Lower leg skin (tissue), 4 donors: ENCODE measurements around the gene FJX1. TPM values are rescaled to one million over a fixed set of nuclear protein-coding genes. Genes with fewer than 3 reads are reported as not detected.

Experiments used
- DNase-seq, 2 donors: peaks; one replicate each; pipeline ENCODE4 v3.0.0-alpha.2; 2019; ENCODE audit warnings: low spot score in 2 of 2
- H3K4me3 ChIP-seq: fragments of 200-600 bp; sonication (generic); 2 replicates; pipeline ENCODE4 v1.5.1; 2017; ENCODE audit warnings: mild to moderate bottlenecking, low read depth; ENCODE audit not compliant: poor library complexity, severe bottlenecking
- POLR2A ChIP-seq, 2 donors: fragments of 450-650 bp; IDR thresholded peaks; one replicate each; pipeline ENCODE4 v1.6.1; 2016 to 2017; ENCODE audit warnings: antibody characterized with exemption in 2 of 2, mild to moderate bottlenecking in 1 of 2, moderate library complexity in 1 of 2
- WGBS, 2 donors: methylation state at CpG; one replicate each; pipeline ENCODE4 v1.1.5; 2018; 5-methylcytosine and 5-hydroxymethylcytosine counted together
- intact Hi-C: fragments of 100-400 bp; cut with DNase I; formaldehyde crosslinking; loops from one replicate; pipeline ENCODE4 v1.15.0; 2023; ENCODE audit warnings: low total_unique reads
- total RNA-seq, 4 donors: library from RNA; depleted of rRNA; stranded (reverse); fragments of >200 nt; gene quantifications; one replicate each; pipeline ENCODE4 v1.1.0, GENCODE V29; 2016
- TF ChIP-seq, protein P1 (sequence below), 3 donors: fragments of 450-650 bp; IDR thresholded peaks; one replicate each; pipeline ENCODE4 v1.5.1; 2016; ENCODE audit warnings: antibody characterized with exemption in 3 of 3, mild to moderate bottlenecking in 3 of 3, moderate library complexity in 2 of 3

FJX1 gene
- total RNA-seq, 4 donors from 2014 or later, result 21.2 to 24.1 (median 22.5) TPM

GRCh38 chr11:35639591-35640179 lies 21.4 kb downstream of the FJX1 start:
- intact Hi-C loops, result no loop called here
- 64 to 66% methylated on average over 9 of the region's 9 CpGs for WGBS, 2 donors
- no peak for DNase-seq
- TF ChIP-seq POLR2A (IDR thresholded peaks at IDR 0.05), result no peak
- TF ChIP-seq, protein P1, sequence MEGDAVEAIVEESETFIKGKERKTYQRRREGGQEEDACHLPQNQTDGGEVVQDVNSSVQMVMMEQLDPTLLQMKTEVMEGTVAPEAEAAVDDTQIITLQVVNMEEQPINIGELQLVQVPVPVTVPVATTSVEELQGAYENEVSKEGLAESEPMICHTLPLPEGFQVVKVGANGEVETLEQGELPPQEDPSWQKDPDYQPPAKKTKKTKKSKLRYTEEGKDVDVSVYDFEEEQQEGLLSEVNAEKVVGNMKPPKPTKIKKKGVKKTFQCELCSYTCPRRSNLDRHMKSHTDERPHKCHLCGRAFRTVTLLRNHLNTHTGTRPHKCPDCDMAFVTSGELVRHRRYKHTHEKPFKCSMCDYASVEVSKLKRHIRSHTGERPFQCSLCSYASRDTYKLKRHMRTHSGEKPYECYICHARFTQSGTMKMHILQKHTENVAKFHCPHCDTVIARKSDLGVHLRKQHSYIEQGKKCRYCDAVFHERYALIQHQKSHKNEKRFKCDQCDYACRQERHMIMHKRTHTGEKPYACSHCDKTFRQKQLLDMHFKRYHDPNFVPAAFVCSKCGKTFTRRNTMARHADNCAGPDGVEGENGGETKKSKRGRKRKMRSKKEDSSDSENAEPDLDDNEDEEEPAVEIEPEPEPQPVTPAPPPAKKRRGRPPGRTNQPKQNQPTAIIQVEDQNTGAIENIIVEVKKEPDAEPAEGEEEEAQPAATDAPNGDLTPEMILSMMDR (IDR thresholded peaks at IDR 0.05), result no peak
- no peak overlapping the region for H3K4me3 ChIP-seq

GRCh38 chr11:35641171-35641897 lies 23.1 kb downstream of the FJX1 start:
- WGBS, 2 donors, result 69 to 75% methylated on average over 6 of the region's 6 CpGs

GRCh38 chr11:35641964-35642363 lies 23.7 kb downstream of the FJX1 start:
- 84 to 89% methylated on average over 3 of the region's 3 CpGs for WGBS, 2 donors
- no peak overlapping the region for H3K4me3 ChIP-seq
- no peak for TF ChIP-seq POLR2A (IDR thresholded peaks at IDR 0.05)
- TF ChIP-seq, protein P1 (IDR thresholded peaks at IDR 0.05), result no peak
- DNase-seq, result no peak
- intact Hi-C loops, result no loop called here

More at GRCh38 chr11:35641171-35641897, 23.1 kb downstream of the FJX1 start:
- TF ChIP-seq POLR2A (IDR thresholded peaks at IDR 0.05), result no peak
- TF ChIP-seq, protein P1 (IDR thresholded peaks at IDR 0.05), result no peak
- intact Hi-C loops, result no loop called here
- no peak for DNase-seq
- no peak overlapping the region for H3K4me3 ChIP-seq

GRCh38 chr11:35647421-35648093 lies 29.3 kb downstream of the FJX1 start:
- TF ChIP-seq, protein P1 (IDR thresholded peaks at IDR 0.05), result no peak
- TF ChIP-seq POLR2A (IDR thresholded peaks at IDR 0.05), result no peak
- no peak for DNase-seq
- intact Hi-C loops, result no loop called here
- H3K4me3 ChIP-seq, result no peak overlapping the region
- 67 to 74% methylated on average over 8 of the region's 8 CpGs for WGBS, 2 donors

DNA sequence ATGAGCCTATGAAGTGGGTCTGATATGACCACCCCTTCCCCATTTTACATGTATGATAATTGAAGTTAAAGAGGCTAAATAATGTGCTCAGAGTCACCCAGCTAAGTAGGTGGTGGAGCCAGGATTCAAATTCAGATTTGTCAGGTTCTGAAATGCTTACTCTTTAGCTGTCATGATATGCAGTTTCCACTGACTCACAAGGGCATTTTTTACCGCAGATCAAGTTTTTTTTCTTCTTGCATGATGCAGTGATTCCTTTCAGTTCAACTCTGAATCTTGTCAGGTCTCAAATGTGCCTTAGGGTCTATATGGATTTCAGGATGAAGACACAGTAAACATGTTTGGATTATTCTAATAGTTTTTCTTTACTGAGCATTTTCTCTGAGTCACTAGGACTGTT lies 31.7 kb downstream of the FJX1 start:
- 20 to 38% methylated on average over 1 of the region's 1 CpG for WGBS, 2 donors

More for the DNA sequence above, 31.7 kb downstream of the FJX1 start:
- intact Hi-C loops, result no loop called here
- TF ChIP-seq, protein P1 (IDR thresholded peaks at IDR 0.05), result no peak
- no peak for TF ChIP-seq POLR2A (IDR thresholded peaks at IDR 0.05)
- DNase-seq, result no peak
- no peak overlapping the region for H3K4me3 ChIP-seq
